B cell (primary cell): ENCODE results near the gene YIF1A. TPM values are rescaled to one million over a fixed set of nuclear protein-coding genes. Genes with fewer than 3 reads are reported as not detected.

Source experiments
- ATAC-seq: fragments of 200-7000 bp; cut with Tn5 transposase; one replicate; pipeline ENCODE4 v1.10.0; 2021; ENCODE audit warnings: low read depth, mild to moderate bottlenecking, moderate number of reproducible peaks, moderate library complexity
- CTCF ChIA-PET: fragments of 350-600 bp; sonication (Branson Sonifier 250); formaldehyde crosslinking; loops from one replicate; lab custom pipeline; 2021; ENCODE audit warnings: antibody characterized with exemption, inconsistent platforms; lab: Charles Lee
- POLR2A ChIA-PET: fragments of 350-600 bp; sonication (Branson Sonifier 250); formaldehyde crosslinking; loops from one replicate; lab custom pipeline; 2021; ENCODE audit warnings: antibody characterized with exemption; lab: Charles Lee
- DNase-seq: peaks from one replicate; pipeline ENCODE4 v3.0.0; 2013
- H2AFZ ChIP-seq: 2 replicates; pipeline ENCODE4 v1.6.1; 2012; ENCODE audit warnings: mild to moderate bottlenecking, low read depth, low read length; ENCODE audit not compliant: insufficient read depth, poor library complexity, severe bottlenecking
- H3K27ac ChIP-seq, 2 donors: 1 replicate in 1 of 2; 2 replicates in 1 of 2; pipeline ENCODE4 v1.5.1; 2012 to 2013; ENCODE audit warnings: low read length in 2 of 2, mild to moderate bottlenecking in 2 of 2, moderate library complexity in 1 of 2
- H3K27me3 ChIP-seq, 4 experiments: fragments of 200-600 bp in 1 of 4; sonication (generic) in 1 of 4; replicated peaks in 1 of 4; 1 replicate in 2 of 4; 2 replicates in 2 of 4; pipeline versions ENCODE4 v1.6.1 to v1.7.0; 2013 to 2016; ENCODE audit warnings: low read length in 3 of 4, mild to moderate bottlenecking in 2 of 4, mixed read lengths in 1 of 4, moderate library complexity in 1 of 4; ENCODE audit not compliant: insufficient read depth in 4 of 4, control insufficient read depth in 3 of 4; ENCODE audit errors: control extremely low read depth in 1 of 4
- H3K36me3 ChIP-seq, 2 experiments: replicated peaks in 1 of 2; 1 replicate in 1 of 2; 2 replicates in 1 of 2; pipeline versions ENCODE4 v1.6.1 to v1.7.1; 2013; ENCODE audit warnings: low read length in 1 of 2; ENCODE audit not compliant: insufficient read depth in 2 of 2, control insufficient read depth in 1 of 2; ENCODE audit errors: control extremely low read depth in 1 of 2, extremely low read depth in 1 of 2
- H3K4me1 ChIP-seq, 2 donors: fragments of 200-600 bp in 1 of 2; sonication (generic) in 1 of 2; 1 replicate in 1 of 2; 2 replicates in 1 of 2; pipeline versions ENCODE4 v1.5.1 to v1.6.1; 2013 to 2017; ENCODE audit warnings: low read length in 2 of 2; ENCODE audit not compliant: control insufficient read depth in 2 of 2, insufficient read depth in 2 of 2
- H3K4me2 ChIP-seq: replicated peaks from 2 replicates; pipeline ENCODE3; 2012; ENCODE audit warnings: mild to moderate bottlenecking, low read depth, low read length; ENCODE audit not compliant: poor library complexity, severe bottlenecking
- H3K4me3 ChIP-seq, 5 experiments: fragments of 200-600 bp in 1 of 5; sonication (generic) in 1 of 5; 1 replicate in 3 of 5; 2 replicates in 2 of 5; pipeline versions ENCODE4 v1.5.1 to v1.7.0; 2011 to 2016; ENCODE audit warnings: low read length in 4 of 5, mild to moderate bottlenecking in 4 of 5, low read depth in 2 of 5, control low read depth in 1 of 5, moderate library complexity in 1 of 5; ENCODE audit not compliant: insufficient read depth in 1 of 5; ENCODE audit errors: control extremely low read depth in 1 of 5, extremely low read depth in 1 of 5
- H3K79me2 ChIP-seq: fragments of 200-600 bp; sonication (generic); one replicate; pipeline ENCODE4 v1.6.0; 2016; ENCODE audit warnings: low read length; ENCODE audit not compliant: control insufficient read depth, insufficient read depth
- H3K9ac ChIP-seq: fragments of 200-600 bp; sonication (generic); 2 replicates; pipeline ENCODE4 v1.6.1; 2017; ENCODE audit warnings: mild to moderate bottlenecking, low read length, moderate library complexity
- H3K9me3 ChIP-seq, 3 donors: one replicate each; pipeline versions ENCODE4 v1.6.1 to v1.7.1; 2013; ENCODE audit warnings: low read length in 2 of 3; ENCODE audit not compliant: control insufficient read depth in 2 of 3, insufficient read depth in 1 of 3; ENCODE audit errors: control extremely low read depth in 1 of 3
- H4K20me1 ChIP-seq: 2 replicates; pipeline ENCODE4 v1.6.0; 2012; ENCODE audit warnings: mild to moderate bottlenecking, low read length; ENCODE audit not compliant: insufficient read depth, control insufficient read depth, poor library complexity, severe bottlenecking
- H3K27ac Mint-ChIP-seq: one replicate; pipeline ENCODE4 v1.8.0; 2021; ENCODE audit warnings: mixed read lengths
- H3K27me3 Mint-ChIP-seq: one replicate; pipeline ENCODE4 v1.8.0; 2021; ENCODE audit warnings: mixed read lengths
- H3K4me1 Mint-ChIP-seq: one replicate; pipeline ENCODE4 v1.8.0; 2021; ENCODE audit warnings: mixed read lengths
- H3K4me3 Mint-ChIP-seq: one replicate; pipeline ENCODE4 v1.8.0; 2021; ENCODE audit warnings: mixed read lengths
- H3K9me3 Mint-ChIP-seq: one replicate; pipeline ENCODE4 v1.8.0; 2022; ENCODE audit warnings: mixed read lengths; ENCODE audit not compliant: insufficient read depth
- CTCF ChIP-seq: fragments of 200-600 bp; IDR thresholded peaks from one replicate; pipeline ENCODE4 v1.8.0; 2022; ENCODE audit warnings: antibody characterized with exemption, mild to moderate bottlenecking
- EZH2 ChIP-seq: IDR thresholded peaks from 2 replicates; pipeline ENCODE4 v1.6.1; 2012; ENCODE audit warnings: borderline replicate concordance, low read depth, mild to moderate bottlenecking, moderate library complexity, low read length; ENCODE audit not compliant: insufficient read depth, poor library complexity, severe bottlenecking
- WGBS: methylation state at CpG from one replicate; pipeline ENCODE4 v1.1.5; 2013; ENCODE audit warnings: missing lambda C conversion rate; ENCODE audit not compliant: insufficient coverage; 5-methylcytosine and 5-hydroxymethylcytosine counted together
- intact Hi-C: fragments of 100-400 bp; cut with micrococcal nuclease; formaldehyde crosslinking; loops from one replicate; pipeline ENCODE4 v1.10.0; 2022
- polyA plus RNA-seq: library from polyadenylated mRNA; depleted of rRNA; stranded (reverse); fragments of >200 nt; gene quantifications from 2 replicates; pipeline ENCODE4 v1.2.3, GENCODE V29; 2012
- total RNA-seq, 2 donors: library from RNA; stranded (reverse); fragments of 120-200 nt in 1 of 2; gene quantifications; 1 replicate in 1 of 2; 2 replicates in 1 of 2; pipeline versions ENCODE4 v1.2.3 to v1.2.4, GENCODE V29; 2013 to 2022

The YIF1A gene
- total and polyA plus RNA-seq, 2 donors (not counting 1 experiment from before 2014, with no cell fraction given) = 43.9 to 95.0 TPM

GRCh38 chr11:66271816-66272215 is 17.1 kb downstream of the YIF1A start:
- H3K4me3 Mint-ChIP-seq = no peak overlapping the region
- Histone ChIP-seq H3K9me3 (no peaks in the 10 kb centered on the region), H3K79me2 (peaks cover 41% of the 10 kb centered on the region), H3K4me3 (no peak overlapping the region), H3K36me3 (peaks cover 0 to 56% of the 10 kb centered on the region in 2 experiments), H3K27me3 (no peaks in the 10 kb centered on the region), H3K4me2 (no peak overlapping the region), H3K9ac (no peak overlapping the region), H3K4me1 (peaks cover 13 to 25% of the 10 kb centered on the region in 2 donors), H3K27ac (no peak overlapping the region), H2AFZ (no peak overlapping the region), H4K20me1 (peaks cover 47% of the 10 kb centered on the region)
- TF ChIP-seq EZH2 (no peak), CTCF (no peak)
- H3K27me3 Mint-ChIP-seq = no peaks in the 10 kb centered on the region
- ChIA-PET POLR2A (no interaction called here), CTCF (interaction anchor here (1.0 to 4.7 kb wide), 3 partner anchors 9 to 40 kb away, joined by 3 to 33 read pairs (median 4); partner anchors contain the start of gene YIF1A)
- H3K27ac Mint-ChIP-seq = peak overlapping the region; percentile 29
- ATAC-seq = no peak
- intact Hi-C loops = no loop called here
- 100% methylated on average over 1 of the region's 7 CpGs for WGBS
- DNase-seq = no peak
- H3K9me3 Mint-ChIP-seq = no peaks in the 10 kb centered on the region
- peaks cover 28% of the 10 kb centered on the region for H3K4me1 Mint-ChIP-seq
